B cell (primary cell): ENCODE measurements around the gene VANGL1.

ENCODE experiments used
- CTCF ChIP-seq: fragments of 200-600 bp; IDR thresholded peaks from one replicate; pipeline ENCODE4 v1.8.0; 2022; ENCODE audit warnings: antibody characterized with exemption, mild to moderate bottlenecking
- EZH2 ChIP-seq: IDR thresholded peaks from 2 replicates; pipeline ENCODE4 v1.6.1; 2012; ENCODE audit warnings: borderline replicate concordance, low read depth, mild to moderate bottlenecking, moderate library complexity, low read length; ENCODE audit not compliant: insufficient read depth, poor library complexity, severe bottlenecking

- TF ChIP-seq EZH2 = no peak
- TF ChIP-seq CTCF = no peak
These were observed 13.5 kb downstream of the VANGL1 start for GRCh38 chr1:115655306-115655663.
